WERI-Rb-1 (cell line): ENCODE measurements around the gene NTN5.
A peak's percentile ranks its signal among the peaks of the same experiment; 100 is the strongest.

Source experiments
- DNase-seq: peaks from one replicate; pipeline ENCODE4 v3.0.0-alpha.2; 2020
- H3K27ac ChIP-seq: fragments of 250-450 bp; sonication (Bioruptor Pico); 2 replicates; pipeline ENCODE4 v1.5.1; 2020; ENCODE audit warnings: mild to moderate bottlenecking, moderate library complexity
- H3K27me3 ChIP-seq: fragments of 250-450 bp; sonication (Bioruptor Pico); 2 replicates; pipeline ENCODE4 v1.5.1; 2021; ENCODE audit warnings: mild to moderate bottlenecking, low read depth, moderate library complexity; ENCODE audit not compliant: insufficient read depth, severe bottlenecking
- H3K36me3 ChIP-seq: fragments of 250-450 bp; sonication (Bioruptor Pico); 2 replicates; pipeline ENCODE4 v1.5.1; 2020; ENCODE audit warnings: mild to moderate bottlenecking, moderate library complexity
- H3K4me3 ChIP-seq: 2 replicates; pipeline ENCODE4 v1.5.1; 2011; ENCODE audit warnings: low read depth, mild to moderate bottlenecking, control low read depth, low read length
- H3K9me3 ChIP-seq: fragments of 250-450 bp; sonication (Bioruptor Pico); 2 replicates; pipeline ENCODE4 v1.5.1; 2021; ENCODE audit warnings: mild to moderate bottlenecking, moderate library complexity; ENCODE audit not compliant: severe bottlenecking
- TF ChIP-seq, protein P1 (sequence below): IDR thresholded peaks from 2 replicates; pipeline ENCODE4 v1.5.1; 2011; ENCODE audit warnings: low read depth, mild to moderate bottlenecking, control low read depth, inconsistent platforms, low read length

The NTN5 gene

DNA sequence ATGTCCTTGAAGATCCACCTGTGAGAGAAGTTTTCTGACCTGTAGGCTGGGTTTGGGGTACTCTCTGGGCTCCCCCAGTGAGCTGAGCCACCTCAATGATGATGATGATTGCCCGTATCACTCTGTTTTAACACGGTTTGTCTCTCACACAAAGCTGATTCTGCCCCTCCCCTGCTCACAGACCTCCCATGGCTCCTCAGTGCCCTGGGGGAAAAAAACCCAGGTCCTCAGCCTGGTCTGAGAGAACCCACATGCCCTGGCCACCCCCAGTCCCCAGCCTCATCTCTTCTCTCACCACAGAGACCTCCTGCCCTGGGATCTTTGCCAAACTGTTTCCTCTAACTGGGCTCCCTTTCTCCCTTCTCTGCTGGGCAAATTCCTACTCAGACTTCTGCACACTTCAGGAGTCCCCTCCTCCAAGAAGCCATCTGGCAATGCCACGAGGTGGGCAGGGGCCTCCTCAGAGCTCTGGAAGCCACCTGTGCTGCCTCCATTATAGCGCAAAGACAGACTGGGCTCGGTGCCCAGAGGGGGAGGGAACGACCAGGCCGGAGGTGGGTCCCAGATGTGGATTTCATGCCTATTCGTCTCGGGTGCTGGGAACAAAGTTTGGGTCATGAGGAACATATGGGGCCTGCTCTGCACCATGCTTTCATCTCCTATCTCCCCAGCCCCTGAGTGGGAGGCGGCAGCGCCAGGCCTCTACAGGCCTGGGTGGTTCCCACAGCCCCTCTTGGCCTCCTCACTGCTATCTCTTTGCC, 18.3 kb downstream of the NTN5 start:
- DNase-seq = peak; percentile 53
- peak overlapping the region; percentile 56 for H3K27ac ChIP-seq

DNA sequence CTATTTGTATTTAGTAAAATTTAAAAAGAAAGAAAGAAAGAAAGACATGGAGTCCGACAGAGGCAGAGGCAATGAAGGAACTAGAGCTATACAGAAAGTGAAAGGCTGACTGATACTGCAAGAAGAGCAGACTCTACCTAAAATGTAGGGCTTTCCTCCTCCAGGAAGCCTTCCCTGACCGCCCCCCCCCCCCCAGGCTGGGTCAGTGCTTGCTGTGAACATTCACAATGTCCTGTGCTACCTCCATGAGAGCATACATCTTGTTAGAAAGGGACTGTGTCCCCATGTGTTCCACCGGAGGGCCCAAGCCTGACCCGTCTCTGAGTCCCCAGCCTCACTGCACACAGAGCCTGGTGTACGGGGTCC, 21.2 kb downstream of the NTN5 start:
- Histone ChIP-seq H3K36me3 (no peaks in the 10 kb centered on the region), H3K27ac (no peak overlapping the region), H3K4me3 (no peak overlapping the region), H3K27me3 (no peaks in the 10 kb centered on the region), H3K9me3 (no peaks in the 10 kb centered on the region)
- no peak for DNase-seq
- TF ChIP-seq, protein P1, sequence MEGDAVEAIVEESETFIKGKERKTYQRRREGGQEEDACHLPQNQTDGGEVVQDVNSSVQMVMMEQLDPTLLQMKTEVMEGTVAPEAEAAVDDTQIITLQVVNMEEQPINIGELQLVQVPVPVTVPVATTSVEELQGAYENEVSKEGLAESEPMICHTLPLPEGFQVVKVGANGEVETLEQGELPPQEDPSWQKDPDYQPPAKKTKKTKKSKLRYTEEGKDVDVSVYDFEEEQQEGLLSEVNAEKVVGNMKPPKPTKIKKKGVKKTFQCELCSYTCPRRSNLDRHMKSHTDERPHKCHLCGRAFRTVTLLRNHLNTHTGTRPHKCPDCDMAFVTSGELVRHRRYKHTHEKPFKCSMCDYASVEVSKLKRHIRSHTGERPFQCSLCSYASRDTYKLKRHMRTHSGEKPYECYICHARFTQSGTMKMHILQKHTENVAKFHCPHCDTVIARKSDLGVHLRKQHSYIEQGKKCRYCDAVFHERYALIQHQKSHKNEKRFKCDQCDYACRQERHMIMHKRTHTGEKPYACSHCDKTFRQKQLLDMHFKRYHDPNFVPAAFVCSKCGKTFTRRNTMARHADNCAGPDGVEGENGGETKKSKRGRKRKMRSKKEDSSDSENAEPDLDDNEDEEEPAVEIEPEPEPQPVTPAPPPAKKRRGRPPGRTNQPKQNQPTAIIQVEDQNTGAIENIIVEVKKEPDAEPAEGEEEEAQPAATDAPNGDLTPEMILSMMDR = no peak

More for the DNA sequence above, 18.3 kb downstream of the NTN5 start:
- Histone ChIP-seq H3K9me3 (no peaks in the 10 kb centered on the region), H3K27me3 (no peaks in the 10 kb centered on the region), H3K4me3 (no peak overlapping the region), H3K36me3 (no peaks in the 10 kb centered on the region)
- TF ChIP-seq, protein P1 = no peak

DNA sequence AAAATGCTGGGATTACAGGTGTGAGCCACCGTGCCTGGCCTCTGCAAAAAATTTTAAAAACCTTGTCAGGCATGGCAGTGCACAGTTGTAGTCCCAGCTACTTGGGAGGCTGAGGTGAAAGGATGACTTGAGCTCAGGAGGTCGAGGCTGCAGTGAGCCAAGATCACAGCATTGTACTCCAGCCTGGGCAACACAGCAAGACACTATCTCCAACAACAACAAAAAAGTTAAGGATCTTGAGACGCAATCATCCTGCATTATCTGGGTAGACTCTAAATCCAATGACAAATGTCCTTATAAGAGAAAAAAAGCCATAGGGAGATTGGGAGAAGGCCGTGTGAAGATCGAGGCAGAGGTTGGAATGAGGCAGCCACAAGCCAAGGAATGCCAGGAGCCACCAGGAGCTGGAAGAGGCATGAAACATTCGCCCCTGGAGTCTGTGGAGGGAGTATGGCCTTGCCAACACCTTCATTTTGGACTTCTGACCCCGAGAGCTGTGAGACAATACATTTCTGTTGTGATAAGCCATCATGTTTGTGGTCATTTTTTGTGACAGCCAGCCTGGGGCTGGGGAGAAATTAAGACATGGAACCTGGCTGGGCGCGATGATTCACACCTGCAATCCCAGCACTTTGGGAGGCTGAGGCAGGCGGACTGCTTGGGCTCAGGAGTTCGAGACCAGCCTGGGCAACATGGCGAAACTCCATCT, 21.7 kb downstream of the NTN5 start:
- DNase-seq = no peak
- Histone ChIP-seq H3K36me3 (no peaks in the 10 kb centered on the region), H3K9me3 (no peaks in the 10 kb centered on the region), H3K27ac (no peak overlapping the region), H3K27me3 (no peaks in the 10 kb centered on the region), H3K4me3 (no peak overlapping the region)
- TF ChIP-seq, protein P1 = no peak

DNA sequence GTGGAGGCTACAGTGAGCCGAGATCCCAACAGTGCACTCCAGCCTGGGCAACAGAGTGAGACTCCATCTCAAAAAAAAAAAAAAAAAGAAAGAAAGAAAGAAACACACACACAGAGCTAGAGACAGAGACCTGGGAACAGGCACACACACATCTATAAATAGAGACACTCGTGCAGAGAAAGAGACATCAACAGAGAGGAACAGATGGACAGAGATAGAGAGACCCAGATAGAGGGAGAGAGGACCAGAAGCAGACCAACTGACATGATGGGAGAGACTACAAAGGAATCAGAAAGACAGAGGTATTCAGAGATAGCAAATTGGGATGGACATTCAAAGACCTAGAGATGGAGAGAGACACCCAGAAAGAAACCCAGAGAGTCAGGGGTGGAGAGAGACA, 24.7 kb downstream of the NTN5 start:
- Histone ChIP-seq H3K9me3 (no peaks in the 10 kb centered on the region), H3K27ac (no peak overlapping the region), H3K36me3 (no peaks in the 10 kb centered on the region), H3K27me3 (no peaks in the 10 kb centered on the region), H3K4me3 (no peak overlapping the region)
- TF ChIP-seq, protein P1 = no peak
- no peak for DNase-seq

DNA sequence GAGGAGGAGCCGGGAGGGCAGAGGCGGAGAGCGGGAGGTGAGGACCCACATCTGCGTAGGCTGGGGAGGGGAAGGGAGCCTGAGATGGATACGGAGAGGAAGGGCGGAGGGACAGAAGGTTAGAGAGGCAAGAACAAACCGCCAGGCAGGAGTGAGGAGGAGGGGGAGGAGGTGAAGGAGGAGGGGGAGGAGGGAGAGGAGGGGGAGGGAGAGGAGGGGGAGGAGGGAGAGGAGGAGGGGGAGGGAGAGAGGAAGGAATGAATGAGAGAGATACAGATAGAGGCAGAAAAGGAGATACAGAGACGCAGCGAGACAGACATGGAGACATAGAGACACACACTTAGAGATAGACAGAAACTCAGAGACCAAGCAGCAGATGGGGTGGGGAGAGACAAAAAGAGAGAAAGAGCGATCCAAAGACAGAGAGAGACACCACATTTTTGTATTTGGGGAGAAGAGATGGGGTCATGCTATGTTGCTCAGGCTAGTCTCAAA, 26.0 kb downstream of the NTN5 start:
- DNase-seq = peak; percentile 95
- H3K27me3 ChIP-seq = no peaks in the 10 kb centered on the region
- H3K9me3 ChIP-seq = no peaks in the 10 kb centered on the region
- TF ChIP-seq, protein P1 = no peak
- H3K36me3 ChIP-seq = no peaks in the 10 kb centered on the region
- H3K27ac ChIP-seq = no peak overlapping the region
- no peak overlapping the region; the same call in 1 of the 2 replicates for H3K4me3 ChIP-seq
